GM18868 (cell line): Measurements from ENCODE around the gene C16orf95.

Experiments used
- ATAC-seq: cut with Tn5 transposase; IDR thresholded peaks from one replicate; pipeline ENCODE4 v1.9.1; 2021; ENCODE audit warnings: mild to moderate bottlenecking, moderate library complexity; ENCODE audit not compliant: unreplicated experiment

The C16orf95 gene

DNA sequence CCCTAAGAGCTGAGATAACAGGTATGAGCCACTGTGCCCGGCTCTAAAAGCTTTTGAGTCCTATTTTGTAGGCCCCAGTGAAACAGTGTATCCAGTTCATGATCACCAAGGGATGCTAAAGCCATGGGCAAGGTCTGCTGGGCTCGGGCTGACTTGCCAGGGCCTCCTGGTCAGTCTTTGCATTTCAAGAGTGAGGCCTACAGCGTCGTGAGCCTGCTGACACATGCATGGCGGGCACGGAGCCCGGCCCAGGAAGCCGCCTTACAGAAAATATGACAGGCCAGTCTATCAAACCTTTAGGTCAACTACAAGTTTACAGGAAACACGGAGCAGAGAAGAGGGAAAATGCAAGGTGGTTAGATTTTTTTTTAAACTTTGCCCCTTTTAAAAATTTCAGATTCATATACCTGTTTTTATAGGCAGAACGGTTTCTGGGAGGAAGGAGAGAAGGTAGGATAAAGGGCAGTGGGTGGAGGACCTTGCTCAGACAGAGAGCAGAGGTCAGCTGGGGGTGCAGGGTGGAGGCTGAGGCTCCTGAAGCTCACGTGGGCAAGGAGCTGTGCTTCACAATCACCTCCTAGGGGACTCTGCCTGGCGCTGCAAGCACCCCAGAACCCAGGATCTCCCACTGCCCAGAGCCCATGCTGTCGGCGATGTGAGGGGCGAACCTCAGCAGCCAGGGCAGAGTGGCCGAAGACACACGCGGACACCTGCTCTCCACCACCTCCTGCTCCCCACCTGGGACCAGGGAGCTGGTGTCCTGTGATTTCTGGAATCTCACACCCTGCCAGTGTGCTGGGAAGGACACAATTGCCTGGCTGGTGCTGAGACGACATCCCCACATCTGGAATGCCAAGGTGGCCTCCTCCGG, 21.3 kb downstream of the C16orf95 start:
- ATAC-seq = no peak

DNA sequence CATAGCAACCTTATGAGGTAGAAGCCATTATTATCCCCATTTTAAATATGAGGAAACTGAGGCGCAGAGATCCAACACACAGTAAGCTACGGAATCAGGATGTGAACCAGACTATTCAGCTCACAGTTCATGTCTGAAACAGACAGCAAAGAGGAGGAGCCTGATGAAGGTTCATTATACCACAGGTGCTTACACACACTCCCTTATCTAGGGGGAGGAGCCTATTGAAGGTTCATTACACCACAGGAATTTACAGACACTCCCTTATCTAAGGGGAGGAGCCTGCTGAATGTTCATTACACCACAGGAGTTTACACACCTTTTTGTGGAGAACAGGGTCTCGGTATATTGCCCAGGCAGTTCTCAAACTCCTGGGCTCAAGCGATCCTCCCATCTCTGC, 21.9 kb downstream of the C16orf95 start:
- ATAC-seq = no peak

DNA sequence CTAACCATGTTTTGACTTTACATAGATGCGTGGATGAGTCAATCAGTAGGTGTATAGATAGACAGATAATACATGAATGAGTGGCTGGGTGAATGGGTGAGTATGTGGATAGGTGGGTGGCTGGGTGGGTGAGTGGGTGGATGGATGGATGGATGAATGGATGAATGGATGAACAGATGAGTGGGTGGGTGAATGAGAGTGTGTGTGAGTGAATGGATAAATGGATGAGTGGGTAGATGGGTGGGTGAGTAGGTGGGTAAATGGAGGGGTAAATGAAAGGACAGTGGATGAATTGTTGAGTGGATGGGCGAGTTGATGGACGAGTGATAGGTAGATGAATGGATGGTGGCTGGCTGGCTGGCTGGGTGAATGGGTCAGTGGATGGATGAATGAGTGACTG, 23.2 kb downstream of the C16orf95 start:
- ATAC-seq = no peak

DNA sequence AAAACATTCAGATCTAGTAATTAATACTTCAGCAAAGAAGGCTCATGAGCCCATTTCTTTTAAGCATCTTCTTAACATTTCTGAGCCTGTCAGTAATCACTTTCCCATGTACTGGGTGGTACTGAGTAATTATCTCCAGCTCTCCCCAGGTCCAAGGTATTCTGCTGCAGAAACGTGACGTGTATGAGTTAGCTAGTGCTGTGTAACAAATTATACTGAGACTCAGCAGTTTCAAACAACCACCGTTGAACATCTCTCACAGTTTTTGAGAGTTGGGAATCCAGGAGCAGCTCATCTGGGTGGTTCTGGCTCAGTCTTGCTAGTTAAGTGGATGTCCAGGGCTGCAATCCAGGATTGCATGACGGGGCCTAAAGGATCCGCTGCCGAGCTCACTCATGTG, 25.2 kb downstream of the C16orf95 start:
- no peak for ATAC-seq

- ATAC-seq = no peak
Observed at GRCh38 chr16:87288753-87289362, 28.3 kb downstream of the C16orf95 start.

GRCh38 chr16:87286839-87287626, 30.2 kb downstream of the C16orf95 start:
- no peak for ATAC-seq

- no peak for ATAC-seq
Observed at GRCh38 chr16:87284183-87284582, 33.0 kb downstream of the C16orf95 start.

DNA sequence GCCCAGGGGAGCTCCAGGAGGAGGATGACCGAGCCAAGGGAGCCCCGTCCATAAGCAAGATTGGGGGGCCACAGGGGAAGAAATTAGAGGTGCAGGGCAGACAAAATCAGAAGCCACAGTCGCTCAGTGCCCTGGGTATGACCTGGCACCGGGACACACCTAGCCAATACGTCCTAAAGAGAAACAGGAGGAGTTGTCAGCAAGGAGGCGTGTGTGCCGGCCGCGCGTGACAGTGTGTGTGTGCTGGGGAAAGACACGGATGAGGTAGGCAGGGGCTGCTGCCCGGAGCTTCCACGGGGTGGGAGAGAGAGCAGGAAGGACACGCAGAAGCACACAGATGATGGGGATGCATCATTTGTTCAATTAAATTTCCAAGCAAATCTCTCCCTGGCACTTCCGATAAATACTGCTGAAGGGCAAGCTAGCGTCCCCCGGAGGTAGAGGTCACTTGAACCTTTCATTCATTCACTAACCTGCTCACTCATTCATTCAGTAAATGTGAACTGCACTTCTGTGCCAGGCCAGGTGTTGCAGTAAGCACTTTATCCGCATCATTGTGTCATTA, 38.0 kb downstream of the C16orf95 start:
- ATAC-seq = no peak

DNA sequence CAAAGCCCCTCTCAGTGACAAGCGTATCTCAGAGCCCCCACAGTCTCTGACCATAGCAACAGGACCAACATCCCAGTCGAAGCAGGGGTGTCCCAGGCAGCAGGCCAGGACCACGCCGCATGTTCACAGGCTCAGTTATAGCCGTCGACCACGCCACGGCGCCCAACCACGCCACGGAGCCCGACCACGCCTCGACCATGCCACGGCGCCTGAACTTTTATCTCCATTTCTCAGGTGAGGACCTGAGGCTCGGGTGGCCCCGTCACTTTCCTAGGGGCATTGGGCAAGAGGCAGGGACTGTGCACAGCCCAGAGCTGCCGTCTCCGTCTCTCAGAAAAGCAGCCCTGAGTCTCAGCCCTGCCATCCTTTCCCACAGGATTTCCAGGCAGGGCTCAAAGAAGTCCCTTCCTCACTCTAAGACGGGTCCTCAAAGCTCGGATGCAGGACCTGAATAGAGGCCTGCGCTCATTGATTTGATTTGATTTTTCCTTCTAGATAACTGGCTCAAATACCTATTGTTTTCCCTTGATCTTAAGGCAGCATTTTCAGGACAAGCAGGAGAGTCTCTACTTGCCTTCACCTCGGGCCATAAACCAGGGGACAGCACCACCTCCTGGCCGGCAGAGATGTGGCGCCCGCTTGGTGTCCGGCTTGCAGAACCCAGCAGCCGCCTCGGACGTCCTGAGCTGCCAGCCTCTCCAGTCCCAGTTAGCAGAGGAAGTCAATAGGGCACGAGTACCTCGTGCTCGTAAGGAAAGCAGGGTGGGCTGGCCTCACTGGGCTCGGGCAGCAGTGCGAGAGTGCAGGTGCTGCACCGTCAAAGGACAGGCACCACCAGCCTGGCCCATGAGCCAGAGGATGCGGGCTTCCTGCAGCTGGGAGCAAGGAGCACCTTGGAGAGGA, 38.8 kb downstream of the C16orf95 start:
- ATAC-seq = no peak

GRCh38 chr16:87276924-87277323, 40.3 kb downstream of the C16orf95 start:
- ATAC-seq = no peak

- ATAC-seq = no peak
Observed at GRCh38 chr16:87276091-87276701, 41.0 kb downstream of the C16orf95 start.

DNA sequence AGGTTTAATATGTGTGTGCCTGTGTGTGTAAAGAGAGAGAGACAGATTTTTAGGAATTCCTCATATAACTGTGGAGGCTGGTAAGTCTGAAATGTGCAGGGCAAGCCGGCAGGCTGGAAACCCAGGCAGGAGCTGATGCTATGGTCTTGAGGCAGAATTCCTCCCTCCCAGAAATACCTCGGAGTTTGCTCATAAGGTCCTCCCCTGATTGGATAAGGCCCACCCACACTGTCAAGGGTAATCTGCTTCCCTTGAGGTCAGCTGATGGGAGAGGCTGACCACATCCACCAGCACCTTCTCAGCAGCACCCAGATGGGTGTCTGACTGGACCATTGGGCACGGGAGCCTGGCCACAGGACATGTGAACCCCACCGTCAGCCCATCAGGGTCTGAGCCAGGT, 42.4 kb downstream of the C16orf95 start:
- ATAC-seq = no peak

DNA sequence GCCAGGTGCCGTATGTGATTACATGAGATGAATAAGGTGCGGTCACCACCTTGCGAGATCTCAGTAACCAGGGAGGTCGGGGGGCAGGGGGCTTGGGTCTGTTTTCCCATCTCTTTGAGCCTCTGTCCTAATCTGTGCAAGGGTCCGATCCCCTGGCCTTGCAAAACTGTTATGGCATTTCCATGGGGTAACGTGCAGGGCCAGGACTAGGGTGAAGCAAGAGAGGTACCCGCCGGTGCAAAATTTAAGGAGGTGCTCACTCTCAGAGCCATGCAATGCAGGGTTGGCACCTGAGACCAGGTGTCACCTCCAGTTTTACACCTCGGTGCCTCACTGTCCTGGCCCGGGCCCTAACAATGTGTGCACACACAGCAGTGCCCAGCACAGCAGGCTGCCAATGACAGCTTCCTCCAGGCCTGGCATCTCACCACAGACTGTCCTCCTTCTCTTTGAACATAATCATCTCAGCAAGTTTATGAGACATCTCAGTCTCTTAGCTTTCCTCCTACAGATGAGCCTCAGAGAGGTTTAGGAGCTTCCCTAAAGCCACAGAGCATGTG, 43.6 kb downstream of the C16orf95 start:
- no peak for ATAC-seq

DNA sequence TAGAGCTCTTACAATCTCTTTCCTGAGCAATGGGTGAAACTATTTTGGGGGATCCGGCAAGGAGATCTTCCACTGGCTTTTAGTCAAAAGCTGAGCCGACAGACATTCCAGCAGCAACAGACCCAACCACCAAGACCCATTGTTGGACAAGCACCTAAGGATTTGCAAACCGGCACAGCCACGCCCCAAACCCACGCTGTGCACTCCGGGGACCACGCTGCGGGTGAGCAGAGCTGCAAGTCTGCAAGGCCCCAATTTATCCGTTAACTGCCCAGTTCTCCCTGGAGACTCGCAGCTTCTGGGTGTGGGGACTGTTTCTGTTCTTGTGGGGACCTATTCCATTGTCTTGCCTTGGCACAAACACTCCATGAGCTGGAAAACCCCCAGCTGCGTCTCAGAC, 45.9 kb downstream of the C16orf95 start:
- no peak for ATAC-seq

DNA sequence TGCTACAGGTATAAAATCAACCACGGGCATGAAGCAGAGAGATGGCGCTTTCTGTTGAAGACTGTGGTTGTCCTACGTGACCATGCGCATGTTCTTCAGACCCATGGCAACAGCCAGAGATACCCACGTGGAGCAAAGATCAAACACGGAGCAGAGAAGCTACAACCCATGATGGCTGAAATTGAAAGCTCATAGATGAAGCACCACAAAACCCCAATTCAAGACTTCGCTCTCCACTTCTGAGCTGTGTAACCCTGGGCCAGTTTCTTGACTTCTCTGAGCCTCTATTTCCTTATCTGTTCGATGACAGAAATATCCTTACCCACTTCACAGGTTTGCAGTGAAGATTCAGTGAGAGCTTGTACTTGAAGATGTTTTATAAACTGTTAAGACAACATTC, 49.6 kb downstream of the C16orf95 start:
- no peak for ATAC-seq

GRCh38 chr16:87266846-87267245, 50.3 kb downstream of the C16orf95 start:
- no peak for ATAC-seq

GRCh38 chr16:87265261-87265660, 51.9 kb downstream of the C16orf95 start:
- no peak for ATAC-seq

DNA sequence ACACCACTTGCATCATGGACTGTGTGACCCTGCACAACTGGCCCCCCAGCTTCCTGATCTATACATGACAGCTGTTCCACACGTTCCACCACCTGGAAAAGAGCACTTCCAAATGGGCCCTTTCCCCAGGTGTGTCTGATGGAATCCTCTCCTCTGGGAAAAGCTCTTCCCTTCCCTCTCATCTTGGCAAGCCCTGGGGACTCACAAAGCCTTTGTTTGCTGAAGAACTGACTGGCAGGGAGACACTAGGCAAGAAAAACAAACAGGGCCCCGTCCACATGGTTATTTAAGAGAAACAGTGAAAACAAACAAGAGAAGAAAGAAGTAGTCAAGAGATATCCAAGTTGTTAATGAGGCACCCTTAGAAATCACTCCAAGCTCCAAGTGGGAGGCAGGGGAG, 52.6 kb downstream of the C16orf95 start:
- no peak for ATAC-seq

- ATAC-seq = no peak
Observed at GRCh38 chr16:87263418-87264052, 53.7 kb downstream of the C16orf95 start.
